ELF-1 (cell line): ENCODE measurements around the gene CD160.
A peak's percentile ranks its signal among the peaks of the same experiment; 100 is the strongest.
"Not testable (repeated sequence)": the region's sequence is repeated elsewhere in the genome, so short reads cannot be mapped to it uniquely, and the experiment has no call there.

Experiments used
- DNase-seq: peaks from one replicate; pipeline ENCODE4 v3.0.0-alpha.2; 2016; ENCODE audit warnings: low read depth, low spot score

The CD160 gene

DNA sequence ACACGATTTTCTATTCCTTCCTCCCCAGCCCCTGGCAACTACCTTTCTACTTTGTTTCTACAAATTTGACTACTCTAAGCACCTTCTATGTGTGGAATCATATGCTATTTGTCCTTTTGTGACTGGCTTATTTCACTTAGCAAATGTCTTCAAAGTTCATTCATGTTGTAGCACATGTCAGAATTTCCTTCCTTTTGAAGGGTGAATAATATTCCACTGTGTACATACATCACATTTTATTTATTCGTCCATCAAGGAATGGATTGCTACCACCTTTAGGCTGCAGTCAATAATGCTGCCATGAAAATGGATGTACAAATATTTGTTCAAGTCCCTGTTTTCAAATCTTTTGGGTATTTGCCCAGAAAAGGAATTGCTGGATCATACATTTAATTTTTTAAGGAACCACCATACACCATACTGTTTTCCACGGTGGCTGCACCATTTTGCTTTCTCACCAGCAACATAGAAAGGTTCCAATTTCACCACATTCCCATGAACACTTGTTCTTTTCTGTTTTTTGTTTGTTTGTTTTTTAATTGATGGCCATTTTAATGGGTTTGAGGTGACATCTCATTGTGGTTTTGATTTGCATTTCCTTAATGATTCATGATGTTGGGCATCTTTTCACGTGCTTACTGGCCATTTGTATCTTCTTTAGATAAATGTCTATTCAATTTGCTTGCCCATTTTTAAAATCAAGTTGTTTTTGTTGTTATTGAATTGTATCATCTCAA, 8.8 kb upstream of the CD160 start:
- DNase-seq = no peak

GRCh38 chr1:145711213-145711651, 8.1 kb upstream of the CD160 start:
- no peak for DNase-seq

- DNase-seq = no peak
These were observed 4.7 kb upstream of the CD160 start for GRCh38 chr1:145714524-145715111.

DNA sequence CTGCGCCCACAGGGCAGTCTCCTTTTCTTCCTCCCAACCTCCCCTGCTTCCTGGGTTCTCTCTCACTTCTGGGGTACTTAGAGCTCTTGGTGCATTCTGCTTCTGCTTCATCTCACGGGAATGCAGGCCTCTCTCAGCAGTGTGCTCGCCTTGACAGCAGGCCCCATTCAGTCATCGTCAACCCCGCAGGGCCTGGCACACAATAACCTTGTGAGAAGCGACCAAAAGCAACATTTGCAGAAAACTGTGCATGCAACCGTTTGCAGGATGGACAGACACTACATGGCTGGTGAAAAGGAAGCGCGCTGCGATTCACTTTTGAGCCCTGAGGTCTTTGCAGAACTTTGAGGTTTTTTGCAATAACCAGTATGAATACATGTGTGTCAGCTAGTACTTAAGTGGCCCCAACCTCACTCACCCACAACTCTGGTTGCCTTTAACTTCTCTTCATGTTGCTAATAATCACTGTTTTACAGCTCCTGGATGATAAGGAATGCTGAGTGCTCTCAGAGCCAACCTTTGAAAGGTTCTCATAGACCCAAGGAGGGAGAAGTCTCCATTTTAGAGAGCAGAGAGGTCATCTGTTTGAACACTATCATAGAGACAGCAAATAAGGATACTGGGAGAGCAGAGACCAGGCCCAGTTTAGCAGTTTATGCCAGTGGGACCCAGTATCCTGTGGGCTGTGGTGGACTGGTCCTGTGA, 2.5 kb upstream of the CD160 start:
- peak; percentile 54 for DNase-seq

- DNase-seq = no peak
These were observed 1.5 kb upstream of the CD160 start for GRCh38 chr1:145717833-145718232.

DNA sequence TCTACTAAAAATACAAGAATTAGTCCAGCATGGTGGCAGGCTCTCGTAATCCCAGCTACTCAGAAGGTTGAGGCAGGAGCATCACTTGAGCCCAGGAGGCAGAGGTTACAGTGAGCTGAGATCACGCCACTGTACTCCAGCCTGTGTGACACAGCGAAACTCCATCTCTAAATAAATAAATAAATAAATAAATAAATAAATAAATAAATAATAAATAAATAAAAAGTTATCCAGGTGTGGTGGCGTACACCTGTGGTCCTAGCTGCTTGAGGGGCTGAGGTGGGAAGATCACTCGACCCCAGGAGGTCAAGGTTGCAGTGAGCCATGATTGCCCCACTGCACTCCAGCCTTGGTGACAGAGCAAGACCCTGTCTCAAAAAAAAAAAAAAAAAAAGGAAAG, 834 bp upstream of the CD160 start:
- not testable (repeated sequence) for DNase-seq

DNA sequence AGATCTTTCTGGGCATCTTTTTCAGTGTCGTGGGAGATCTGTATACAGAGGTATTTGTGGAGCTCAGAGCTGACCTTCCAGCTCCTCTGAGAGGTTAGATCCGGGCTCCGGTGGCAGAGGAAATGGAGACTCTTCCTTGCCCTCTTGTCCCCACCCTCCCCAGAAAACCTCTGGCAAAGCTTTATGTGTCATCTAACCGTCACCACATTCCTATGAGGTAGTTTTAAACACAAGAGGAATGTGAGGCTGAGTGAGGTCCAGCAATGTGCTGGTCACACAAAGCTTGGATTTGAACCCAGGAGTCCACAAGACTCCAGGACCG, 1.2 kb downstream of the CD160 start:
- DNase-seq = no peak

- DNase-seq = peak; percentile 89
These were observed 1.8 kb downstream of the CD160 start for GRCh38 chr1:145720878-145721671.

- not testable (repeated sequence) for DNase-seq
These were observed 6.9 kb downstream of the CD160 start for GRCh38 chr1:145726193-145726592.

DNA sequence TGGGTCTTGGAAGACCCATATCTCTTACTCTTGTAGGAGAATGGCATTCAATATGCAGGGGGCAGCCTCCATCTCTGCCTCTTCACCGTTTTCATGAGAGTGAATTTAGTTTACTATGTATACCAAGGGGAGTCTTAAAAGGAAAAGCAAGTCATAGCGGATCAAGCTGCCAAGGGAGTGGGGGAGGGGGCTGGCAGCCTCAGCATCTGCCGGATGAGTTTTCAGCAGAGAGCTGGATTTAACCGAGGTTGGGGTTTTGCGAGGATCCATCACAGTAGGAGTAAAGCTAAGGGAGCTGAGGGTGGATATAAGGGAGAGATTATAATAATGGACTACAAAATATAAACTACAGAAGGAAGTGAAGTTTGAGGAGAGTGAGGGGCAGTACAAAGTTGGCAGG, 9.9 kb downstream of the CD160 start:
- no peak for DNase-seq

- DNase-seq = no peak
These were observed 10.6 kb downstream of the CD160 start for GRCh38 chr1:145729666-145730436.

DNA sequence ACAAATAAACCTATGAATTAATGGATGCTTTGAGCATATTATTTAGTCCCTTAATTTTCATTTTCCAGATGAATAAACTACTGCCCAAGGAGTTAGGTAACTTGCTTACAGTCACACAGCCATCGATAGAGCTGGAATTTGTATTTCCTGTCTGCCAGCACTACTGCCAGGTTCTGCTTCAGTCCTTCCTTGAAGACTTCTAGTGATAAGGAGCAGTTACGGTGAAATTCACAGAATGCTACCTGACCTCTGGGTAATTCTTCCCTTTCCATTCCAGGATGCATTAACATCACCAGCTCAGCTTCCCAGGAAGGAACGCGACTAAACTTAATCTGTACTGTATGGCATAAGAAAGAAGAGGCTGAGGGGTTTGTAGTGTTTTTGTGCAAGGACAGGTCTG, 11.2 kb downstream of the CD160 start:
- DNase-seq = no peak

GRCh38 chr1:145730900-145731299, 11.6 kb downstream of the CD160 start:
- peak; percentile 36 for DNase-seq

GRCh38 chr1:145736191-145736590, 16.9 kb downstream of the CD160 start:
- DNase-seq = no peak

GRCh38 chr1:145740269-145740668, 21.0 kb downstream of the CD160 start:
- no peak for DNase-seq

DNA sequence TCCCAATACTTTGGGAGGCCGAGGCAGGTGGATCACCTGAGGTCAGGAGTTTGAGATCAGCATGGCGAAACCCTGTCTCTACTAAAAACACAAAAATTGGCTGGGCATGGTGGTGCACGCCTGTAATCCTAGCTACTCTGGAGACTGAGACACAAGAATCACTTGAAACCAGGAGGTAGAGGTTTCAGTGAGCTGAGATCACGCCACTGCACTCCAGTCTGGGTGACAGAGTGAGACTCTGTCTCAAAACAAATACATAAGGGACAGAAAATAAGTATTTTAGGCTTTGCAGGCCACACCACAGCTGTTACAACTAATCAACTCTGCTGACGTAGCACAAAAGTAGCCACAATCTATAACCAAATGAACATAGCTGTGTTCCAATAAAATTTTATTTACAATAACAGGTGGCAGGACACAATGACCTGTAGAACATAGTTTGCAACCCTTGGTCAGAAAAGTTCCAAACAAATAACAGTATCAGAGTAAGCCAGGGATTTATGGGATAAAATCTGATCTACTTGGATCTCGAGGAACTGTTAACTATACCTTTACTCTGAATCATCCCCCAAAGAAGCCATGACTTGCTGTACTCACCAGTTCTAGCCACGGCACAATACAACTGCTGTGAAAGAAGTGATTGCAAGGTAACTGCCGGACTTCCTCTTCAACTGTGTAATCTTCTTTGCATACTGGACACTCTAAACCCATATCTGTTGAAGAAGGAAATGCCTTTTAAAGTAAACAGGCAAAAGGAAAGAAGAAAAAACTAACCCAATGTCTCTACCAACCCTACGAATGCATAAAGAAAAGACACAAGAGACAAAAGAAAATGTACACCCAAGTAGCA, 28.3 kb downstream of the CD160 start:
- DNase-seq = no peak

DNA sequence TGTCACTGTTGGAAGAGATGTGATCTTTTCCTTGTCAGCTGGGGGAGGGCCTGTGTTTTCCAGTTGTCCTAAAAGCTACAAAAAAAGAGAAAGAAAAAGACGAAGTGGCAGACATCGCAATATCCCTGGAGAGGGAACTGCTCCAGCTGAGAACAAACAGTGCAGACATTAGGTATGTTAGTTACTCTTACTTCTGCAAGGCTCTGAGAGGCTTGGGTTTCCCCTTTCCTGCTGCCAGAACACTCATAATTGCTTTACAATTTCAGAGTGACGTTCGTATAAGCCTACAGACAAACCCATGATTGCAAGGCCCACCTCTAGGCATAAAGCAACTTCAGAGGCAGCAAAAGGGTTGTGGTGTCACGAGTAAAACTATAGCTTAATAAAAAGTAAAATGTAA, 31.1 kb downstream of the CD160 start:
- DNase-seq = no peak

DNA sequence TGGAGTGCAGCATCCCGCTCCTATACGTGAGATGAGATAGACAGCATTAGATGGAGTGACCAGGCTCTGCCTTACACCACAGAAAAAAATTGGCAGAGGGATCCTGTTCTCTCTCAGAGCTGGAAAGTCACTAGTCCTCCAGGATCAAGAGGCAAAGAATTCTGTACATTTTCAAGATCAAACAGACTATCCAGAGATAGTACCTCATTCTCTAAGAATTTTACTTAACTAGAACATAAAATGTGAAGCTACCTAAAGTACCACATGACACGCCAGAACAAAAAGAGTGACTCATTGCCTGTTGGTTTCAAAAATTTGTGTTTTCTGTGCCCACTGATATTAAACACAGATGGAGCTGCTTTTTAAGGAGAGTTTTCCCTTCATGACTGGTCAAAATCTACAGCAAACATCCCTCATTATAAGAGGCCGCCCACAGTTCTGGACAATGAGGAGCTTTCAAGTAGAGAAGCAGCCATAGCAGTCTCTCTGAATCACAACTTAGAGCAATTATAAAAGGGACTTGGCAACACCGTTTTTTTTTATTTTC, 32.3 kb downstream of the CD160 start:
- no peak for DNase-seq

DNA sequence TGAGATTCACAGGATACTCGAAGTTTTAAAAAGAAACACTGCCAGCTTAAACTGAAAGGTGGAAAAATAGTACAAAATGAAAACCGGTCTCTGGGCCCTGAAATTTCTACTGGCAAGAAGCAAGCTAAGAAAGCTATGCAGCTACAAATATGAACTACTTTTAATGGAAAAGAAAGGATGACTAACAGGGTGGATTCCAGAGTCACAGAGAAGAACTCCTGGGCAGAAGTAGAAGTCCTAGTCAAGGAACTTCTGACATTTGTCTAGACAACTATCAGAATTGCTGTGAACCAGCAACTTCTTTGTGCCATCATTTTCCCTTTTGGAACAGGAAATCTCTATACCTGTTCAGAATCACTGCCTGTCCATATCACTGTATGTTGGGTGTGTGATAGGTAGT, 38.1 kb downstream of the CD160 start:
- no peak for DNase-seq

DNA sequence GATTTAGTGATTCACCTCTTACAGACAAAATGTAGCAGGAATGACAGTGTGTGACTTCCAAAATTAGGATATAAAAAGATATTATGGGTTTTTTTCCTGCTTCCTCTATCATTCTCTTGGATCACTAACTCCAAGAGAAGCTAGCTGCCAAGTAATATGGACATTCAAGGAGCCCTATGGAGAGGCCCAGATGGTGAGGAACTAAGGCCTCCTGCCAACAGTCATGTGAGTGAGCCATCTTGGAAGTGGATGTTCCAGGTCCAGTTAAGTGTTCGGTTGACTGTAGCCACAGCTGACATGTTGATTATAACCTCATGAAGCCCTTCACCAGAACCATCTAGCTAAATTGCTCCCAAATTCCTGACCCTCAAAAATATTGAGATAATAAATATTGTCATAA, 38.8 kb downstream of the CD160 start:
- no peak for DNase-seq
